B cell (primary cell): ENCODE results near the gene CSRNP2.

ENCODE experiments used
- CTCF ChIP-seq: fragments of 200-600 bp; IDR thresholded peaks from one replicate; pipeline ENCODE4 v1.8.0; 2022; ENCODE audit warnings: antibody characterized with exemption, mild to moderate bottlenecking
- EZH2 ChIP-seq: IDR thresholded peaks from 2 replicates; pipeline ENCODE4 v1.6.1; 2012; ENCODE audit warnings: borderline replicate concordance, low read depth, mild to moderate bottlenecking, moderate library complexity, low read length; ENCODE audit not compliant: insufficient read depth, poor library complexity, severe bottlenecking

- TF ChIP-seq CTCF, result no peak
- TF ChIP-seq EZH2, result no peak
Observed at GRCh38 chr12:51127050-51127729, 43.8 kb upstream of the CSRNP2 start.
